ENCODE data around the gene CSTF2.

The CSTF2 gene

GRCh38 chrX:100852810-100853209 lies 32.6 kb downstream of the CSTF2 start:
- ATAC-seq (ENCODE audit: insufficient read depth, low read depth), result no peak

GRCh38 chrX:100863326-100863864 lies 43.2 kb downstream of the CSTF2 start:
- TF ChIP-seq CTCF (IDR thresholded peaks at IDR 0.05; ENCODE audit: borderline replicate concordance, extremely low read depth, low read length, poor library complexity, severe bottlenecking) (no peak), EZH2 (IDR thresholded peaks at IDR 0.05; ENCODE audit: borderline replicate concordance, low read depth, low read length, severe bottlenecking) (no peak)
- Histone ChIP-seq H3K4me1 (ENCODE audit: insufficient read depth, low read length) (no peaks in the 10 kb centered on the region), H3K9ac (ENCODE audit: low read depth, low read length) (no peak overlapping the region), H3K4me2 (ENCODE audit: insufficient read depth, low read length) (no peak overlapping the region), H3K27me3 (ENCODE audit: insufficient read depth, low read length, poor library complexity) (no peaks in the 10 kb centered on the region), H3K27ac (ENCODE audit: low read length) (no peak overlapping the region), H3K4me3 (ENCODE audit: low read depth in 1 of 2, low read length in 2 of 2) (no peak overlapping the region), H3K79me2 (ENCODE audit: insufficient read depth, low read length) (no peaks in the 10 kb centered on the region), H2AFZ (ENCODE audit: low read depth, low read length) (no peak overlapping the region), H3K36me3 (ENCODE audit: insufficient read depth, low read length) (no peaks in the 10 kb centered on the region), H3K9me3 (ENCODE audit: insufficient read depth, low read length, severe bottlenecking) (no peaks in the 10 kb centered on the region), H4K20me1 (ENCODE audit: insufficient read depth, low read length) (no peaks in the 10 kb centered on the region)
- ATAC-seq (ENCODE audit: insufficient read depth, low read depth) (no peak), DNase-seq (no peak)

More at GRCh38 chrX:100852810-100853209, 32.6 kb downstream of the CSTF2 start:
- Histone ChIP-seq H3K9me3 (ENCODE audit: insufficient read depth, low read length, severe bottlenecking) (no peaks in the 10 kb centered on the region), H3K4me3 (ENCODE audit: low read depth in 1 of 2, low read length in 2 of 2) (no peak overlapping the region), H3K4me1 (ENCODE audit: insufficient read depth, low read length) (no peaks in the 10 kb centered on the region), H3K36me3 (ENCODE audit: insufficient read depth, low read length) (no peaks in the 10 kb centered on the region), H3K4me2 (ENCODE audit: insufficient read depth, low read length) (no peak overlapping the region), H3K9ac (ENCODE audit: low read depth, low read length) (no peak overlapping the region), H3K79me2 (ENCODE audit: insufficient read depth, low read length) (no peaks in the 10 kb centered on the region), H3K27ac (ENCODE audit: low read length) (no peak overlapping the region), H3K27me3 (ENCODE audit: insufficient read depth, low read length, poor library complexity) (no peaks in the 10 kb centered on the region), H4K20me1 (ENCODE audit: insufficient read depth, low read length) (no peaks in the 10 kb centered on the region), H2AFZ (ENCODE audit: low read depth, low read length) (no peak overlapping the region)
- no peak for DNase-seq
- TF ChIP-seq EZH2 (IDR thresholded peaks at IDR 0.05; ENCODE audit: borderline replicate concordance, low read depth, low read length, severe bottlenecking), result no peak
- TF ChIP-seq CTCF (IDR thresholded peaks at IDR 0.05; ENCODE audit: borderline replicate concordance, extremely low read depth, low read length, poor library complexity, severe bottlenecking), result no peak

GRCh38 chrX:100864657-100865391 lies 44.6 kb downstream of the CSTF2 start:
- Histone ChIP-seq H3K27me3 (ENCODE audit: insufficient read depth, low read length, poor library complexity) (no peaks in the 10 kb centered on the region), H2AFZ (ENCODE audit: low read depth, low read length) (no peak overlapping the region), H4K20me1 (ENCODE audit: insufficient read depth, low read length) (no peaks in the 10 kb centered on the region), H3K79me2 (ENCODE audit: insufficient read depth, low read length) (no peaks in the 10 kb centered on the region), H3K27ac (ENCODE audit: low read length) (no peak overlapping the region), H3K9ac (ENCODE audit: low read depth, low read length) (no peak overlapping the region), H3K36me3 (ENCODE audit: insufficient read depth, low read length) (no peaks in the 10 kb centered on the region), H3K9me3 (ENCODE audit: insufficient read depth, low read length, severe bottlenecking) (no peaks in the 10 kb centered on the region), H3K4me3 (ENCODE audit: low read depth in 1 of 2, low read length in 2 of 2) (no peak overlapping the region), H3K4me1 (ENCODE audit: insufficient read depth, low read length) (no peaks in the 10 kb centered on the region), H3K4me2 (ENCODE audit: insufficient read depth, low read length) (no peak overlapping the region)
- TF ChIP-seq EZH2 (IDR thresholded peaks at IDR 0.05; ENCODE audit: borderline replicate concordance, low read depth, low read length, severe bottlenecking) (no peak), CTCF (IDR thresholded peaks at IDR 0.05; ENCODE audit: borderline replicate concordance, extremely low read depth, low read length, poor library complexity, severe bottlenecking) (no peak)
- no peak for DNase-seq
- ATAC-seq (ENCODE audit: insufficient read depth, low read depth), result no peak

Data from DND-41 (cell line).